Measurements from ENCODE around the gene LRRC8C. TPM values are rescaled to one million over a fixed set of nuclear protein-coding genes. Genes with fewer than 3 reads are reported as not detected.

The LRRC8C gene
- total and polyA plus RNA-seq, 2 experiments from 2014 or later, result 0.70 to 1.5 TPM

- 93% methylated on average over 4 of the region's 4 CpGs for WGBS (ENCODE audit: low lambda C conversion rate, missing lambda C conversion rate)
- H3K4me3 ChIP-seq, result no peak overlapping the region
- no peak overlapping the region for H3K4me2 ChIP-seq
- DNase-seq (ENCODE audit: low spot score), result no peak
- no peaks in the 10 kb centered on the region for H3K4me1 ChIP-seq (ENCODE audit: insufficient read depth)
- H4K20me1 ChIP-seq (ENCODE audit: insufficient read depth, poor library complexity, severe bottlenecking), result no peaks in the 10 kb centered on the region
- H3K27ac ChIP-seq, result no peak overlapping the region
- TF ChIP-seq CTCF (IDR thresholded peaks at IDR 0.05; ENCODE audit: poor library complexity) (no peak), EZH2phosphoT487 (IDR thresholded peaks at IDR 0.05; ENCODE audit: low read depth, severe bottlenecking, unreplicated experiment) (no peak), EZH2 (IDR thresholded peaks at IDR 0.05; ENCODE audit: borderline replicate concordance) (no peak)
- no peaks in the 10 kb centered on the region for H3K9me3 ChIP-seq (ENCODE audit: low read depth)
- H3K79me2 ChIP-seq, result no peaks in the 10 kb centered on the region
- no peaks in the 10 kb centered on the region for H3K9me2 ChIP-seq (replicated peaks; ENCODE audit: insufficient read depth)
- no peaks in the 10 kb centered on the region for H3K36me3 ChIP-seq (replicated peaks; ENCODE audit: insufficient read depth, low read depth)
- H3K27me3 ChIP-seq, result no peaks in the 10 kb centered on the region
- no peak overlapping the region for H2AFZ ChIP-seq
Observed at GRCh38 chr1:89673251-89673650, 40.3 kb downstream of the LRRC8C start.

GRCh38 chr1:89675677-89676076, 42.8 kb downstream of the LRRC8C start:
- TF ChIP-seq CTCF (IDR thresholded peaks at IDR 0.05; ENCODE audit: poor library complexity), result no peak
- TF ChIP-seq EZH2 (IDR thresholded peaks at IDR 0.05; ENCODE audit: borderline replicate concordance), result no peak
- no peak for TF ChIP-seq EZH2phosphoT487 (IDR thresholded peaks at IDR 0.05; ENCODE audit: low read depth, severe bottlenecking, unreplicated experiment)
- DNase-seq (ENCODE audit: low spot score), result no peak
- H3K36me3 ChIP-seq (replicated peaks; ENCODE audit: insufficient read depth, low read depth), result no peaks in the 10 kb centered on the region

GRCh38 chr1:89681045-89681729, 48.3 kb downstream of the LRRC8C start:
- H3K79me2 ChIP-seq, result no peaks in the 10 kb centered on the region
- no peaks in the 10 kb centered on the region for H3K4me1 ChIP-seq (ENCODE audit: insufficient read depth)
- no peak for DNase-seq (ENCODE audit: low spot score)
- no peak overlapping the region for H3K4me3 ChIP-seq
- no peaks in the 10 kb centered on the region for H3K9me2 ChIP-seq (replicated peaks; ENCODE audit: insufficient read depth)
- H3K36me3 ChIP-seq (replicated peaks; ENCODE audit: insufficient read depth, low read depth), result no peaks in the 10 kb centered on the region
- no peak overlapping the region for H2AFZ ChIP-seq
- WGBS (ENCODE audit: low lambda C conversion rate, missing lambda C conversion rate), result 95% methylated on average over 2 of the region's 2 CpGs
- TF ChIP-seq EZH2 (IDR thresholded peaks at IDR 0.05; ENCODE audit: borderline replicate concordance), result no peak
- no peak for TF ChIP-seq CTCF (IDR thresholded peaks at IDR 0.05; ENCODE audit: poor library complexity)
- no peak for TF ChIP-seq EZH2phosphoT487 (IDR thresholded peaks at IDR 0.05; ENCODE audit: low read depth, severe bottlenecking, unreplicated experiment)
- no peaks in the 10 kb centered on the region for H3K27me3 ChIP-seq
- H4K20me1 ChIP-seq (ENCODE audit: insufficient read depth, poor library complexity, severe bottlenecking), result no peaks in the 10 kb centered on the region
- no peak overlapping the region for H3K4me2 ChIP-seq
- H3K9me3 ChIP-seq (ENCODE audit: low read depth), result no peaks in the 10 kb centered on the region
- no peak overlapping the region for H3K27ac ChIP-seq

More at GRCh38 chr1:89675677-89676076, 42.8 kb downstream of the LRRC8C start:
- no peak overlapping the region for H2AFZ ChIP-seq
- no peak overlapping the region for H3K27ac ChIP-seq
- 94% methylated on average over 4 of the region's 4 CpGs for WGBS (ENCODE audit: low lambda C conversion rate, missing lambda C conversion rate)
- no peaks in the 10 kb centered on the region for H3K9me3 ChIP-seq (ENCODE audit: low read depth)
- no peaks in the 10 kb centered on the region for H3K27me3 ChIP-seq
- H3K4me1 ChIP-seq (ENCODE audit: insufficient read depth), result no peaks in the 10 kb centered on the region
- H3K4me2 ChIP-seq, result no peak overlapping the region
- no peaks in the 10 kb centered on the region for H3K79me2 ChIP-seq
- H3K4me3 ChIP-seq, result no peak overlapping the region
- no peaks in the 10 kb centered on the region for H4K20me1 ChIP-seq (ENCODE audit: insufficient read depth, poor library complexity, severe bottlenecking)
- no peaks in the 10 kb centered on the region for H3K9me2 ChIP-seq (replicated peaks; ENCODE audit: insufficient read depth)

Data from hepatocyte (in vitro differentiated cells).